Spleen (tissue), 11 donors: ENCODE data around the gene MAPK6. TPM values are rescaled to one million over a fixed set of nuclear protein-coding genes. Genes with fewer than 3 reads are reported as not detected.

Experiments
- DNase-seq: peaks from one replicate; pipeline ENCODE4 v3.0.0-alpha.2; 2020
- H3K27ac ChIP-seq, 8 donors: fragments of 200-600 bp; sonication (generic) in 7 of 8; 1 replicate in 4 of 8; 2 replicates in 4 of 8; pipeline versions ENCODE4 v1.5.0 to v1.8.0; 2016 to 2021; ENCODE audit warnings: inconsistent platforms in 4 of 8, mild to moderate bottlenecking in 4 of 8, moderate library complexity in 1 of 8
- H3K27me3 ChIP-seq, 7 donors: fragments of 200-600 bp; sonication (generic) in 6 of 7; replicated peaks in 1 of 7; 1 replicate in 4 of 7; 2 replicates in 3 of 7; pipeline versions ENCODE4 v1.5.0 to v1.8.0; 2016 to 2021; ENCODE audit warnings: inconsistent platforms in 3 of 7, mild to moderate bottlenecking in 1 of 7
- H3K36me3 ChIP-seq, 6 donors: fragments of 200-600 bp; sonication (generic) in 5 of 6; 1 replicate in 4 of 6; 2 replicates in 2 of 6; pipeline versions ENCODE4 v1.5.0 to v1.8.0; 2016 to 2021; ENCODE audit warnings: inconsistent platforms in 2 of 6
- H3K4me1 ChIP-seq, 6 donors: fragments of 200-600 bp; sonication (generic) in 5 of 6; 1 replicate in 3 of 6; 2 replicates in 3 of 6; pipeline versions ENCODE4 v1.5.0 to v1.8.0; 2016 to 2021; ENCODE audit warnings: inconsistent platforms in 3 of 6
- H3K4me3 ChIP-seq, 8 donors: fragments of 200-600 bp; sonication (generic) in 7 of 8; 1 replicate in 4 of 8; 2 replicates in 4 of 8; pipeline versions ENCODE4 v1.5.0 to v1.8.0; 2016 to 2021; ENCODE audit warnings: inconsistent platforms in 4 of 8, mild to moderate bottlenecking in 4 of 8, moderate library complexity in 2 of 8
- H3K9me3 ChIP-seq, 8 donors: fragments of 200-600 bp; sonication (generic) in 7 of 8; 1 replicate in 4 of 8; 2 replicates in 4 of 8; pipeline versions ENCODE4 v1.5.0 to v1.8.0; 2016 to 2021; ENCODE audit warnings: inconsistent platforms in 4 of 8
- CTCF ChIP-seq, 11 experiments: fragments of 200-600 bp in 7 of 11; fragments of 450-650 bp in 4 of 11; sonication (generic) in 4 of 11; IDR thresholded peaks in 8 of 11; conservative IDR thresholded peaks in 3 of 11; 1 replicate in 7 of 11; 2 replicates in 4 of 11; pipeline versions ENCODE4 v1.4.0 to v1.8.0; 2016 to 2021; ENCODE audit warnings: antibody characterized with exemption in 11 of 11, inconsistent platforms in 4 of 11, mild to moderate bottlenecking in 1 of 11
- POLR2A ChIP-seq, 3 donors: fragments of 450-650 bp; IDR thresholded peaks; one replicate each; pipeline ENCODE4 v1.5.1; 2017; ENCODE audit warnings: antibody characterized with exemption in 3 of 3, mild to moderate bottlenecking in 1 of 3
- POLR2AphosphoS5 ChIP-seq, 3 donors: sonication (generic); formaldehyde crosslinking; IDR thresholded peaks; one replicate each; pipeline ENCODE4 v1.5.1; 2017; ENCODE audit warnings: antibody characterized with exemption in 3 of 3
- WGBS, 5 donors: extraction: QIAGEN DNeasy Blood & Tissue Kit in 3 of 5; methylation state at CpG; one replicate each; pipeline versions ENCODE4 v1.1.5 to v1.1.7; 2013 to 2018; 5-methylcytosine and 5-hydroxymethylcytosine counted together
- intact Hi-C: fragments of 100-400 bp; cut with DNase I; formaldehyde crosslinking; loops from one replicate; pipeline ENCODE4 v1.15.0; 2023; ENCODE audit warnings: low total_unique reads
- polyA plus RNA-seq, 3 donors: library from polyadenylated mRNA; stranded (reverse); fragments of 200-250 nt; gene quantifications; one replicate each; pipeline ENCODE4 v1.2.1, GENCODE V29; 2013
- total RNA-seq, 7 donors: library from RNA; depleted of rRNA in 3 of 7; stranded (reverse); fragments of >200 nt in 3 of 7; fragmentation: NEBNext Ultra II Directional in 4 of 7; extraction: Animal tissue kit (Norgen Biotek cat#: 25700) in 4 of 7; gene quantifications; one replicate each; pipeline versions ENCODE4 v1.1.0 to v1.2.1, GENCODE V29; 2016 to 2021
- donor health status: healthy with polysubstance abuse.
- donor health status: DM: no; HTN: no; CAD: no; lungs with moderate emphysema.
- donor health status: DM: no; HTN: no; CAD: no.
- donor health status: Bipolar disorder and iron deficiency.
- donor health status: healthy.
- donor health status: DM: no; HTN: no; CAD: no.
- donor health status: DM: yes; HTN: yes; CAD: no.

Gene MAPK6
- total and polyA plus RNA-seq, 10 donors: 3.9 to 28.3 (median 20.7) TPM

GRCh38 chr15:52005748-52006701 lies 13.0 kb upstream of the MAPK6 start:
- H3K9me3 ChIP-seq: peaks cover 0 to 4% (median 0%) of the 10 kb centered on the region in 8 donors
- WGBS, 5 donors: 49 to 72% (median 60%) methylated on average over 5 of the region's 5 CpGs
- no peak overlapping the region for H3K4me3 ChIP-seq
- intact Hi-C loops: no loop called here
- DNase-seq: no peak
- no peaks in the 10 kb centered on the region for H3K27me3 ChIP-seq
- peaks cover 12 to 41% (median 26%) of the 10 kb centered on the region in 6 donors for H3K4me1 ChIP-seq
- no peaks in the 10 kb centered on the region for H3K36me3 ChIP-seq
- TF ChIP-seq POLR2AphosphoS5 (IDR thresholded peaks at IDR 0.05) (no peak), POLR2A (IDR thresholded peaks at IDR 0.05) (no peak)
- peak overlapping the region; percentile 6 to 70 (median 51) for H3K27ac ChIP-seq

- no peaks in the 10 kb centered on the region for H3K27me3 ChIP-seq
- no peak overlapping the region for H3K4me3 ChIP-seq
- no peak for DNase-seq
- H3K27ac ChIP-seq: peak overlapping the region; percentile 6 to 70 (median 51)
- peaks cover 12 to 41% (median 26%) of the 10 kb centered on the region in 6 donors for H3K4me1 ChIP-seq
- H3K9me3 ChIP-seq: peaks cover 0 to 4% (median 0%) of the 10 kb centered on the region in 8 donors
- intact Hi-C loops: no loop called here
- WGBS, 5 donors: 44 to 64% (median 47%) methylated on average over 3 of the region's 3 CpGs
- H3K36me3 ChIP-seq: no peaks in the 10 kb centered on the region
- no peak for TF ChIP-seq POLR2A (IDR thresholded peaks at IDR 0.05)
- TF ChIP-seq CTCF (IDR thresholded peaks at IDR 0.05 in 8 of 11, conservative IDR thresholded peaks at IDR 0.05 in 3 of 11): no peak
- TF ChIP-seq POLR2AphosphoS5 (IDR thresholded peaks at IDR 0.05): no peak
Measured at GRCh38 chr15:52006702-52007340, 12.2 kb upstream of the MAPK6 start.

- WGBS, 5 donors: 81 to 91% (median 86%) methylated on average over 5 of the region's 5 CpGs
- H3K27me3 ChIP-seq: no peaks in the 10 kb centered on the region
- intact Hi-C loops: no loop called here
- TF ChIP-seq POLR2AphosphoS5 (IDR thresholded peaks at IDR 0.05) (no peak), POLR2A (IDR thresholded peaks at IDR 0.05) (no peak), CTCF (IDR thresholded peaks at IDR 0.05 in 8 of 11, conservative IDR thresholded peaks at IDR 0.05 in 3 of 11) (no peak)
- H3K36me3 ChIP-seq: no peaks in the 10 kb centered on the region
- no peak for DNase-seq
- H3K4me1 ChIP-seq: peaks cover 12 to 46% (median 26%) of the 10 kb centered on the region in 6 donors
- H3K4me3 ChIP-seq: no peak overlapping the region
- H3K9me3 ChIP-seq: no peaks in the 10 kb centered on the region
- H3K27ac ChIP-seq: peak overlapping the region in 5 of 8 donors; percentile 12 to 70 (median 32)
Measured at GRCh38 chr15:52008359-52008697, 10.7 kb upstream of the MAPK6 start.

- WGBS, 5 donors: 70 to 80% (median 72%) methylated on average over 2 of the region's 2 CpGs
- H3K27ac ChIP-seq: peak overlapping the region in 5 of 8 donors; percentile 12 to 70 (median 32)
Measured at GRCh38 chr15:52008698-52009434, 10.2 kb upstream of the MAPK6 start.

More at GRCh38 chr15:52008698-52009434, 10.2 kb upstream of the MAPK6 start:
- Histone ChIP-seq H3K4me1 (peaks cover 12 to 51% (median 29%) of the 10 kb centered on the region in 6 donors), H3K27me3 (no peaks in the 10 kb centered on the region), H3K4me3 (no peak overlapping the region), H3K36me3 (no peaks in the 10 kb centered on the region), H3K9me3 (no peaks in the 10 kb centered on the region)
- TF ChIP-seq POLR2AphosphoS5 (IDR thresholded peaks at IDR 0.05) (no peak), CTCF (IDR thresholded peaks at IDR 0.05 in 8 of 11, conservative IDR thresholded peaks at IDR 0.05 in 3 of 11) (no peak), POLR2A (IDR thresholded peaks at IDR 0.05) (no peak)
- intact Hi-C loops: no loop called here
- no peak for DNase-seq
